GM18907 (cell line): Measurements from ENCODE around the gene NKAIN4.

Source experiments
- ATAC-seq: cut with Tn5 transposase; IDR thresholded peaks from one replicate; pipeline ENCODE4 v1.9.1; 2021; ENCODE audit warnings: mild to moderate bottlenecking, moderate library complexity; ENCODE audit not compliant: unreplicated experiment

NKAIN4 gene

GRCh38 chr20:63198606-63199005 lies 55.7 kb downstream of the NKAIN4 start:
- no peak for ATAC-seq

- no peak for ATAC-seq
Measured at GRCh38 chr20:63196768-63197470, 57.3 kb downstream of the NKAIN4 start.

DNA sequence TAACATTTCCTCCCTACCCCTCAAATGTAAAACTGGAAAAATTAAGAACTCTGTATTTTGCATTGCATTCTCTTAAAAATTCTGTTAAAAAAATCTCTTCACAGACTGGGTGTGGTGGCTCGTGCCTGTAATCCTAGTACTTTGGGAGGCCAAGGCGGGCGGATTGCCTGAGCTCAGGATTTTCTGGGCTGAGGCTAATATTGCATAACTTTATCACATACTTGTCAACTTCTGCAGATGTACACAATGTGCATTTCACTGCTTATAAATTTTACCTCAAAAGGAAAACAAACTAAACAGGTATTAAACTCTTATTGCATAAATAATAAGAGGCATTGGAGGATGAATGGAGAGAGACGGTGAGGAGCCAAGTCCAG lies 59.5 kb downstream of the NKAIN4 start:
- ATAC-seq, result no peak

DNA sequence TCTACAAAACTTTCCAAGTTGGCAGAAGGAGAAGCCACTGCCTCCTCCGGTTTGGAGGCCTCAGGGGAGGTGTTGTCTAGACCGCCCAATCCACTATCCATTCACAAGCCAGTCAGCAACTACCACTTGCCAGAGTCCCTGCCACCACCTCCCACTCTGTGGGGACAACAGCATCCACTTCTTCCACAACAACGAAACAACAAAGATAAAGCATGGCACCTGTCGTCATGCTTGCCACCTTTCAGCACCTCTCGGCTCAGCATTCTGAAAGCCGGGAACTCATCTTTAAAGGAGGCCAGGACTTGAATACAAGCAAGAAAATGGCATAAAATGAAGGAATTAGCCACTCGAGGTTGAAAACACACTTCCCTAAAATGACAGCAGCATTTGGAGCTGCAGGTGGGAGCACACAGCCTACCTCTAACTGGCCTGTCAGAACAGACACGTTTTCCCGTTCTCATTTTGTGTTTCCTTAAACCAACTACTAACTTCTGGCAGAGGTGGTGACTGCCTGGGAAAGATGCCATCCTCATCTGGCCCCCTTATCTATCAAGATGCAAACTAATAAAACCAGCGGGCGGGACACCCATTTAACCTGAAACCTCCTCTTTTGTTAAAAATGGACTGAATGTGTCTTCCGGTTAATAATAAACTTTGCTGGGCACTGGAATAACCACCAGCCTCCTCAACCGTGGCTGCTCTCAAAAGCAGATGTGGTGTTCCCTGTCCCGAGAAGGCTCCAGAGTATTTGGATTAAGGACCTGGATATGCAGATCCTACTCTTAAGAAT lies 60.1 kb downstream of the NKAIN4 start:
- ATAC-seq, result no peak

GRCh38 chr20:63192721-63193120 lies 61.5 kb downstream of the NKAIN4 start:
- no peak for ATAC-seq

GRCh38 chr20:63191400-63191799 lies 62.9 kb downstream of the NKAIN4 start:
- ATAC-seq, result no peak

- ATAC-seq, result no peak
Measured at GRCh38 chr20:63190828-63191227, 63.4 kb downstream of the NKAIN4 start.
